ENCODE results near the gene PLCH2. TPM values are rescaled to one million over a fixed set of nuclear protein-coding genes. Genes with fewer than 3 reads are reported as not detected.

Gene PLCH2
- total and polyA plus RNA-seq, 2 donors (not counting 3 experiments of a cell fraction or from before 2014, with no cell fraction given): 0.19 to 0.31 TPM

- no peaks in the 10 kb centered on the region for H3K4me1 ChIP-seq (ENCODE audit: control insufficient read depth, extremely low read depth, insufficient read depth, low read length)
- ChIA-PET POLR2A (no interaction called here), CTCF (no interaction called here)
- no peaks in the 10 kb centered on the region for H4K20me1 ChIP-seq (replicated peaks; ENCODE audit: control insufficient read depth, extremely low read depth, insufficient read depth, low read length)
- BruUV-seq (replicated peaks): no TSS peak
- TF ChIP-seq POLR2AphosphoS5 (IDR thresholded peaks at IDR 0.05; ENCODE audit: insufficient read depth, low read depth, low read length) (no peak), CTCF (IDR thresholded peaks at IDR 0.05; ENCODE audit: extremely low read depth in 1 of 2, insufficient read depth in 1 of 2, low read depth in 1 of 2, low read length in 2 of 2) (no peak)
- H3K9ac ChIP-seq (replicated peaks; ENCODE audit: extremely low read depth, insufficient read depth, low read length): no peak overlapping the region
- H3K27me3 ChIP-seq (ENCODE audit: control insufficient read depth in 2 of 2, insufficient read depth in 2 of 2, low read length in 2 of 2): peaks cover 0 to 1% of the 10 kb centered on the region in 2 experiments
- H3K79me2 ChIP-seq (ENCODE audit: control insufficient read depth, insufficient read depth, low read length): no peaks in the 10 kb centered on the region
- no peak for DNase-seq (ENCODE audit: low read depth, low spot score)
- dilution Hi-C loops (cut with MboI; ENCODE audit: extremely low pct_ligation_motif_present, low sequenced_read_pairs): no loop called here
- no peak overlapping the region for H3K4me3 ChIP-seq (replicated peaks in 1 of 3; ENCODE audit: insufficient read depth in 1 of 3, low read depth in 1 of 3, low read length in 3 of 3)
- intact Hi-C loops (cut with micrococcal nuclease): no loop called here
- no peak overlapping the region for H3K27ac ChIP-seq (ENCODE audit: insufficient read depth, low read depth, low read length)
- H3K9me1 ChIP-seq (replicated peaks; ENCODE audit: control insufficient read depth, extremely low read depth, insufficient read depth, low read length): no peaks in the 10 kb centered on the region
- FAIRE-seq: no peak
- H3K9me3 ChIP-seq (replicated peaks; ENCODE audit: control insufficient read depth, insufficient read depth, low read length): no peaks in the 10 kb centered on the region
- H3K36me3 ChIP-seq (ENCODE audit: control insufficient read depth in 2 of 2, extremely low read depth in 1 of 2, insufficient read depth in 2 of 2, low read length in 2 of 2): no peaks in the 10 kb centered on the region
- H3K4me2 ChIP-seq (ENCODE audit: insufficient read depth, low read length): no peak overlapping the region
- no peak overlapping the region for H2AFZ ChIP-seq (ENCODE audit: low read depth, low read length)
These were observed 61.7 kb downstream of the PLCH2 start for GRCh38 chr1:2537784-2538115.

GRCh38 chr1:2538376-2538775 is 62.3 kb downstream of the PLCH2 start:
- Histone ChIP-seq H3K36me3 (ENCODE audit: control insufficient read depth in 2 of 2, extremely low read depth in 1 of 2, insufficient read depth in 2 of 2, low read length in 2 of 2) (no peaks in the 10 kb centered on the region), H3K27ac (ENCODE audit: insufficient read depth, low read depth, low read length) (no peak overlapping the region), H3K9ac (replicated peaks; ENCODE audit: extremely low read depth, insufficient read depth, low read length) (no peak overlapping the region), H3K4me1 (ENCODE audit: control insufficient read depth, extremely low read depth, insufficient read depth, low read length) (no peaks in the 10 kb centered on the region), H3K9me1 (replicated peaks; ENCODE audit: control insufficient read depth, extremely low read depth, insufficient read depth, low read length) (no peaks in the 10 kb centered on the region), H3K4me2 (ENCODE audit: insufficient read depth, low read length) (no peak overlapping the region), H3K27me3 (ENCODE audit: control insufficient read depth in 2 of 2, insufficient read depth in 2 of 2, low read length in 2 of 2) (peaks cover 0 to 1% of the 10 kb centered on the region in 2 experiments), H3K4me3 (replicated peaks in 1 of 3; ENCODE audit: insufficient read depth in 1 of 3, low read depth in 1 of 3, low read length in 3 of 3) (no peak overlapping the region), H3K9me3 (replicated peaks; ENCODE audit: control insufficient read depth, insufficient read depth, low read length) (no peaks in the 10 kb centered on the region), H4K20me1 (replicated peaks; ENCODE audit: control insufficient read depth, extremely low read depth, insufficient read depth, low read length) (no peaks in the 10 kb centered on the region), H2AFZ (ENCODE audit: low read depth, low read length) (no peak overlapping the region), H3K79me2 (ENCODE audit: control insufficient read depth, insufficient read depth, low read length) (no peaks in the 10 kb centered on the region)
- POLR2A ChIA-PET: no interaction called here
- CTCF ChIA-PET: no interaction called here
- BruUV-seq (replicated peaks): no TSS peak
- FAIRE-seq: no peak
- no peak for TF ChIP-seq CTCF (IDR thresholded peaks at IDR 0.05; ENCODE audit: extremely low read depth in 1 of 2, insufficient read depth in 1 of 2, low read depth in 1 of 2, low read length in 2 of 2)
- no peak for TF ChIP-seq GATA2 (IDR thresholded peaks at IDR 0.05; ENCODE audit: insufficient read depth, insufficient read length, low read depth, low read length)
- no peak for TF ChIP-seq JUN (IDR thresholded peaks at IDR 0.05; ENCODE audit: borderline replicate concordance, insufficient read depth, insufficient read length, low read depth)
- no peak for TF ChIP-seq FOS (IDR thresholded peaks at IDR 0.05; ENCODE audit: borderline replicate concordance, insufficient read depth, low read length)
- TF ChIP-seq POLR2AphosphoS5 (IDR thresholded peaks at IDR 0.05; ENCODE audit: insufficient read depth, low read depth, low read length): no peak
- no peak for TF ChIP-seq MYC (IDR thresholded peaks at IDR 0.05; ENCODE audit: low read depth, low read length)
- TF ChIP-seq EZH2 (IDR thresholded peaks at IDR 0.05; ENCODE audit: borderline replicate concordance, low read depth, low read length, severe bottlenecking): no peak
- no peak for TF ChIP-seq POLR2A (IDR thresholded peaks at IDR 0.05; ENCODE audit: low read depth, low read length)
- TF ChIP-seq MAX (IDR thresholded peaks at IDR 0.05; ENCODE audit: insufficient read depth, insufficient read length): no peak
- dilution Hi-C loops (cut with MboI; ENCODE audit: extremely low pct_ligation_motif_present, low sequenced_read_pairs): no loop called here
- no peak for DNase-seq (ENCODE audit: low read depth, low spot score)
- intact Hi-C loops (cut with micrococcal nuclease): no loop called here

All from endothelial cell of umbilical vein (primary cell).